ENCODE data around the gene SOCS2. TPM values are rescaled to one million over a fixed set of nuclear protein-coding genes. Genes with fewer than 3 reads are reported as not detected.

Gene SOCS2
- total RNA-seq, 1 donor from 2014 or later, result 8.4 TPM

DNA sequence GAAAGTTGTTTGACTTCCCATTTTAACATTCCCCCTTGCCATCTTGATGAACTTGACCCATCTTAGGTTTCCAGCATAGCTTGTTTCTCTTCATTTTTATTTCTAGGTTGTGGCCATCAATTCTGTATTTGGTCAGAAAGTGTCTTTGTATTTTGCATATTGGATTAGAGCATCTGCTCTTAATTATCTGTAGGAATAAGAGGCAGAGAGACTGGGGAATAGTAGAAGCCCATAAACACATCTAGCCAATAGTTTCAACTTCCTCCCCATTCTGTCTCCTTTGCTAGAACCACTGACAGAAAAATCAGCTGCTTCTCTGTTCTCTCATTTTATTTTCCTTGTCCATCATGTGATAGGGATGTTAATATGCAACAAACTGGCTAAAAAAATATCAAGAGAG, 8.2 kb downstream of the SOCS2 start:
- Mint-ChIP-seq H3K27ac (no peak overlapping the region), H3K36me3 (ENCODE audit: insufficient read depth) (no peaks in the 10 kb centered on the region), H3K9me3 (ENCODE audit: low read depth) (no peaks in the 10 kb centered on the region), H3K27me3 (peaks cover 17% of the 10 kb centered on the region), H3K4me3 (ENCODE audit: low read depth) (no peak overlapping the region), H3K4me1 (ENCODE audit: low read depth) (no peaks in the 10 kb centered on the region)
- TF ChIP-seq CTCF (IDR thresholded peaks at IDR 0.05; ENCODE audit: unreplicated experiment), result no peak
- DNase-seq (ENCODE audit: low spot score, unreplicated experiment), result no peak

- H3K4me3 Mint-ChIP-seq (ENCODE audit: low read depth), result no peak overlapping the region
- DNase-seq (ENCODE audit: low spot score, unreplicated experiment), result no peak
- no peaks in the 10 kb centered on the region for H3K4me1 Mint-ChIP-seq (ENCODE audit: low read depth)
- no peaks in the 10 kb centered on the region for H3K9me3 Mint-ChIP-seq (ENCODE audit: low read depth)
- TF ChIP-seq CTCF (IDR thresholded peaks at IDR 0.05; ENCODE audit: unreplicated experiment), result no peak
- H3K27ac Mint-ChIP-seq, result no peak overlapping the region
- H3K27me3 Mint-ChIP-seq, result peaks cover 17% of the 10 kb centered on the region
- no peaks in the 10 kb centered on the region for H3K36me3 Mint-ChIP-seq (ENCODE audit: insufficient read depth)
Measured at GRCh38 chr12:93581370-93581769, 8.9 kb downstream of the SOCS2 start.

GRCh38 chr12:93582351-93582750, 9.9 kb downstream of the SOCS2 start:
- no peak for TF ChIP-seq CTCF (IDR thresholded peaks at IDR 0.05; ENCODE audit: unreplicated experiment)
- Mint-ChIP-seq H3K4me1 (ENCODE audit: low read depth) (no peaks in the 10 kb centered on the region), H3K4me3 (ENCODE audit: low read depth) (no peak overlapping the region), H3K27ac (no peak overlapping the region), H3K36me3 (ENCODE audit: insufficient read depth) (no peaks in the 10 kb centered on the region), H3K9me3 (ENCODE audit: low read depth) (no peaks in the 10 kb centered on the region), H3K27me3 (peaks cover 17% of the 10 kb centered on the region)
- no peak for DNase-seq (ENCODE audit: low spot score, unreplicated experiment)

DNA sequence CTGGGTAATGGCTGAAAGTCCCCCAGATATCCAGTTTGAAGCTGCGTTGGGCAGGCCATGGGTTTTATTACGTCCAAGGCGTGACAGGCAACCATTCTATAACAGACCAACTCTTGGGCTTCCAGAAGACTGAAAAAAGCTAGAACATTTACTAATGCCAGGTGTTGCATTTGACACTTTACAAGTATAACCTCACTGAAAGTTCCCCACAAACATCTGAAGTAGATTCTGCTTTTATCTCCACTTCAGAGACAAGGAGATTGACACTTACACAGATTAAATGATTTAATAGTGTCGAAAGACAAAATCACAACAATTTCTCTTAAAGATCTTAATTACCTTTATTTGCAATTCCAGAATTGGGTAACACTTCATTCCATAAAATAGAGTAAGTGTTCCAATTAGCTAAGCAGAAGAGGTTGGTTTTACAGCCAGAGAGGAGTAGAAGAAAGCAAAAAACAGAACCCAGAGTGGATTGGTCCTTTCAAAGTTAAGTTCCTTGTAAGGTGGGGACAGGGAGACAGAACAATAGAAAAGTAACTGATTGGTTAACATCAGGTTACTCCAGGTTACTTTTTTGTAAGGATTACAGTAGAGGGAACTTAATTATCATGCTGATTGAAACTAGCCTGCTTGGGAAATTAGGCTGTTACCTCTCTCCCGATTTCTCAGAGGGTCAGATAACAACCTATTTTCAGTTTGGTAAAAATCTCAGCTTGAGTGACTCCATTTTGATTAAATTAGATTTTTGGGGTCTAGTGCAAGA, 11.3 kb downstream of the SOCS2 start:
- Mint-ChIP-seq H3K36me3 (ENCODE audit: insufficient read depth) (no peaks in the 10 kb centered on the region), H3K9me3 (ENCODE audit: low read depth) (no peaks in the 10 kb centered on the region), H3K27ac (no peak overlapping the region), H3K27me3 (peaks cover 19% of the 10 kb centered on the region), H3K4me1 (ENCODE audit: low read depth) (no peaks in the 10 kb centered on the region), H3K4me3 (ENCODE audit: low read depth) (no peak overlapping the region)
- DNase-seq (ENCODE audit: low spot score, unreplicated experiment), result no peak
- TF ChIP-seq CTCF (IDR thresholded peaks at IDR 0.05; ENCODE audit: unreplicated experiment), result no peak

- Mint-ChIP-seq H3K9me3 (ENCODE audit: low read depth) (no peaks in the 10 kb centered on the region), H3K36me3 (ENCODE audit: insufficient read depth) (no peaks in the 10 kb centered on the region), H3K4me3 (ENCODE audit: low read depth) (no peak overlapping the region), H3K4me1 (ENCODE audit: low read depth) (no peaks in the 10 kb centered on the region), H3K27ac (no peak overlapping the region), H3K27me3 (peaks cover 28% of the 10 kb centered on the region)
- DNase-seq (ENCODE audit: low spot score, unreplicated experiment), result no peak
- no peak for TF ChIP-seq CTCF (IDR thresholded peaks at IDR 0.05; ENCODE audit: unreplicated experiment)
Measured at GRCh38 chr12:93585247-93585646, 12.8 kb downstream of the SOCS2 start.

Measured in progenitor cell of endocrine pancreas (in vitro differentiated cells).